HL-60 (cell line): Measurements from ENCODE around the gene SLC20A1.

Experiments used
- DNase-seq, 2 experiments: peaks; one replicate each; pipeline ENCODE4 v3.0.0-alpha.2; 2010 to 2020; ENCODE audit warnings: low read depth in 1 of 2, low spot score in 1 of 2
- H3K27ac ChIP-seq: fragments of 250-450 bp; sonication (Bioruptor Pico); replicated peaks from 2 replicates; pipeline ENCODE4 v1.5.1; 2020; ENCODE audit warnings: mild to moderate bottlenecking, moderate library complexity
- H3K27me3 ChIP-seq: fragments of 250-450 bp; sonication (Bioruptor Pico); 2 replicates; pipeline ENCODE4 v1.5.1; 2021; ENCODE audit warnings: mild to moderate bottlenecking, moderate library complexity; ENCODE audit not compliant: insufficient read depth, poor library complexity, severe bottlenecking
- H3K4me3 ChIP-seq: replicated peaks from 2 replicates; pipeline ENCODE4 v1.5.1; 2011; ENCODE audit warnings: mild to moderate bottlenecking, control low read depth, low read length; ENCODE audit not compliant: insufficient read depth
- GABPA ChIP-seq: IDR thresholded peaks from 2 replicates; pipeline ENCODE4 v1.6.1; 2012; ENCODE audit warnings: low read depth
- POLR2AphosphoS5 ChIP-seq: IDR thresholded peaks from 2 replicates; pipeline ENCODE4 v1.6.1; 2012; ENCODE audit warnings: low read depth
- SPI1 ChIP-seq: IDR thresholded peaks from 2 replicates; pipeline ENCODE4 v1.6.1; 2012; ENCODE audit warnings: low read depth, mild to moderate bottlenecking, borderline replicate concordance
- long read RNA-seq: library from polyadenylated mRNA; unstranded; transcript quantifications from one replicate; pipeline ENCODE4 v2.0.0, GENCODE V29; 2020
- TF ChIP-seq, protein P1 (sequence below): IDR thresholded peaks from 2 replicates; pipeline ENCODE4 v1.6.1; 2012; ENCODE audit warnings: low read depth; ENCODE audit not compliant: insufficient replicate concordance
- TF ChIP-seq, protein P2 (sequence below): IDR thresholded peaks from one replicate; pipeline ENCODE4 v1.5.1; 2011; ENCODE audit warnings: low read length, control low read depth, inconsistent platforms; ENCODE audit not compliant: insufficient read depth

Gene SLC20A1, protein sequence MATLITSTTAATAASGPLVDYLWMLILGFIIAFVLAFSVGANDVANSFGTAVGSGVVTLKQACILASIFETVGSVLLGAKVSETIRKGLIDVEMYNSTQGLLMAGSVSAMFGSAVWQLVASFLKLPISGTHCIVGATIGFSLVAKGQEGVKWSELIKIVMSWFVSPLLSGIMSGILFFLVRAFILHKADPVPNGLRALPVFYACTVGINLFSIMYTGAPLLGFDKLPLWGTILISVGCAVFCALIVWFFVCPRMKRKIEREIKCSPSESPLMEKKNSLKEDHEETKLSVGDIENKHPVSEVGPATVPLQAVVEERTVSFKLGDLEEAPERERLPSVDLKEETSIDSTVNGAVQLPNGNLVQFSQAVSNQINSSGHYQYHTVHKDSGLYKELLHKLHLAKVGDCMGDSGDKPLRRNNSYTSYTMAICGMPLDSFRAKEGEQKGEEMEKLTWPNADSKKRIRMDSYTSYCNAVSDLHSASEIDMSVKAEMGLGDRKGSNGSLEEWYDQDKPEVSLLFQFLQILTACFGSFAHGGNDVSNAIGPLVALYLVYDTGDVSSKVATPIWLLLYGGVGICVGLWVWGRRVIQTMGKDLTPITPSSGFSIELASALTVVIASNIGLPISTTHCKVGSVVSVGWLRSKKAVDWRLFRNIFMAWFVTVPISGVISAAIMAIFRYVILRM
- long read RNA-seq, transcript SLC20A1-201 (11 exons, 3,381 nt): major isoform, 230 of 323 reads
- long read RNA-seq, partial matches to known transcripts: 25 of 323 reads
- long read RNA-seq, other reads (novel, unspliced or antisense): 68 of 323 reads

DNA sequence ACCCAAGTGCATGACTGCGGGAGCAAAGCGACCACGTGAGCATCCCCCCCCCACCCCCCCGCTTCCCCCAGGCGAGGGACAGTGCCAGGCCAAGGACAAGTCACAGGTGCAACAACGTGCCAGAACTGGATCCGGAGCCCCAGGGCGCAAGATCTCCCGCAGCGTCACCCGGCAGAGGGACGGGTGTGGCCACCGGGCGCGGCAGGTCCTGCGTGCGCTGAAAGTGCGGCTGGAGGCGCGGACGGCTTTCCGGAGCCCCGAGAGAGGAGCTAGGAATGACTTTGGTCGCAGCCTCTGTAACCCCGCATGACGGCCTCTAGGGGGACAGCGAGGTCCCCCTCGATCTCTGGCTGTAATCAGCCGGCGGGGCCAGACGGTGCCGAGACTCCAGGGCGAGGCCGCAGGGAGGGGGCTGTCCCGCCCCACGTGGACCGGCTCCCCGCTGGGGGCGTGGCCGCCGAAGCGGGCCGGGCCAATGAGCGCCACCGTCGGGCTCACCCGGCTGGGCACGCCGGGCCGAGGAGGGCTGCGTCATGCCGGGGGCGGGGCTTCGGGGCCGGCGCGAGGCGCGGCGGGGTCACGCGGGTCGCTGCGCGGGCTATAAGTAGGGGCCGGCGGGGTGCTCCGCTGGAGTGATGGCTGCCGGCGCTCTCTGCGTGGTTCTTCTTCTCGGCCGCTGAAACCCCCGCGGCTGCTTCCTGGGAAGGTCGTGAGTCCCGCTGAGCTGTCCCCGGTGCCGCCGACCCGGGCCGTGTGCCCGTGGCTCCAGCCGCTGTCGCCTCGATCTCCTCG lies at the start of gene SLC20A1:
Gene SLC20A1, plus strand, starts transcription at position 630 of the 792 bp plus-strand sequence. CDS start 890 bp downstream, outside the sequence.
- no peaks in the 10 kb centered on the region for H3K27me3 ChIP-seq
- H3K4me3 ChIP-seq: peak within 1 kb of the TSS; percentile 93
- H3K27ac ChIP-seq: peak within 1 kb of the TSS; percentile 96
- DNase-seq: peak; percentile 91 to 95
- TF ChIP-seq, protein P1, sequence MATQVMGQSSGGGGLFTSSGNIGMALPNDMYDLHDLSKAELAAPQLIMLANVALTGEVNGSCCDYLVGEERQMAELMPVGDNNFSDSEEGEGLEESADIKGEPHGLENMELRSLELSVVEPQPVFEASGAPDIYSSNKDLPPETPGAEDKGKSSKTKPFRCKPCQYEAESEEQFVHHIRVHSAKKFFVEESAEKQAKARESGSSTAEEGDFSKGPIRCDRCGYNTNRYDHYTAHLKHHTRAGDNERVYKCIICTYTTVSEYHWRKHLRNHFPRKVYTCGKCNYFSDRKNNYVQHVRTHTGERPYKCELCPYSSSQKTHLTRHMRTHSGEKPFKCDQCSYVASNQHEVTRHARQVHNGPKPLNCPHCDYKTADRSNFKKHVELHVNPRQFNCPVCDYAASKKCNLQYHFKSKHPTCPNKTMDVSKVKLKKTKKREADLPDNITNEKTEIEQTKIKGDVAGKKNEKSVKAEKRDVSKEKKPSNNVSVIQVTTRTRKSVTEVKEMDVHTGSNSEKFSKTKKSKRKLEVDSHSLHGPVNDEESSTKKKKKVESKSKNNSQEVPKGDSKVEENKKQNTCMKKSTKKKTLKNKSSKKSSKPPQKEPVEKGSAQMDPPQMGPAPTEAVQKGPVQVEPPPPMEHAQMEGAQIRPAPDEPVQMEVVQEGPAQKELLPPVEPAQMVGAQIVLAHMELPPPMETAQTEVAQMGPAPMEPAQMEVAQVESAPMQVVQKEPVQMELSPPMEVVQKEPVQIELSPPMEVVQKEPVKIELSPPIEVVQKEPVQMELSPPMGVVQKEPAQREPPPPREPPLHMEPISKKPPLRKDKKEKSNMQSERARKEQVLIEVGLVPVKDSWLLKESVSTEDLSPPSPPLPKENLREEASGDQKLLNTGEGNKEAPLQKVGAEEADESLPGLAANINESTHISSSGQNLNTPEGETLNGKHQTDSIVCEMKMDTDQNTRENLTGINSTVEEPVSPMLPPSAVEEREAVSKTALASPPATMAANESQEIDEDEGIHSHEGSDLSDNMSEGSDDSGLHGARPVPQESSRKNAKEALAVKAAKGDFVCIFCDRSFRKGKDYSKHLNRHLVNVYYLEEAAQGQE: peak; percentile 53
- TF ChIP-seq GABPA (no peak), POLR2AphosphoS5 (peak; percentile 87; the same call in 1 of the 2 replicates)
- TF ChIP-seq, protein P2, sequence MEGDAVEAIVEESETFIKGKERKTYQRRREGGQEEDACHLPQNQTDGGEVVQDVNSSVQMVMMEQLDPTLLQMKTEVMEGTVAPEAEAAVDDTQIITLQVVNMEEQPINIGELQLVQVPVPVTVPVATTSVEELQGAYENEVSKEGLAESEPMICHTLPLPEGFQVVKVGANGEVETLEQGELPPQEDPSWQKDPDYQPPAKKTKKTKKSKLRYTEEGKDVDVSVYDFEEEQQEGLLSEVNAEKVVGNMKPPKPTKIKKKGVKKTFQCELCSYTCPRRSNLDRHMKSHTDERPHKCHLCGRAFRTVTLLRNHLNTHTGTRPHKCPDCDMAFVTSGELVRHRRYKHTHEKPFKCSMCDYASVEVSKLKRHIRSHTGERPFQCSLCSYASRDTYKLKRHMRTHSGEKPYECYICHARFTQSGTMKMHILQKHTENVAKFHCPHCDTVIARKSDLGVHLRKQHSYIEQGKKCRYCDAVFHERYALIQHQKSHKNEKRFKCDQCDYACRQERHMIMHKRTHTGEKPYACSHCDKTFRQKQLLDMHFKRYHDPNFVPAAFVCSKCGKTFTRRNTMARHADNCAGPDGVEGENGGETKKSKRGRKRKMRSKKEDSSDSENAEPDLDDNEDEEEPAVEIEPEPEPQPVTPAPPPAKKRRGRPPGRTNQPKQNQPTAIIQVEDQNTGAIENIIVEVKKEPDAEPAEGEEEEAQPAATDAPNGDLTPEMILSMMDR: peak; percentile 50

DNA sequence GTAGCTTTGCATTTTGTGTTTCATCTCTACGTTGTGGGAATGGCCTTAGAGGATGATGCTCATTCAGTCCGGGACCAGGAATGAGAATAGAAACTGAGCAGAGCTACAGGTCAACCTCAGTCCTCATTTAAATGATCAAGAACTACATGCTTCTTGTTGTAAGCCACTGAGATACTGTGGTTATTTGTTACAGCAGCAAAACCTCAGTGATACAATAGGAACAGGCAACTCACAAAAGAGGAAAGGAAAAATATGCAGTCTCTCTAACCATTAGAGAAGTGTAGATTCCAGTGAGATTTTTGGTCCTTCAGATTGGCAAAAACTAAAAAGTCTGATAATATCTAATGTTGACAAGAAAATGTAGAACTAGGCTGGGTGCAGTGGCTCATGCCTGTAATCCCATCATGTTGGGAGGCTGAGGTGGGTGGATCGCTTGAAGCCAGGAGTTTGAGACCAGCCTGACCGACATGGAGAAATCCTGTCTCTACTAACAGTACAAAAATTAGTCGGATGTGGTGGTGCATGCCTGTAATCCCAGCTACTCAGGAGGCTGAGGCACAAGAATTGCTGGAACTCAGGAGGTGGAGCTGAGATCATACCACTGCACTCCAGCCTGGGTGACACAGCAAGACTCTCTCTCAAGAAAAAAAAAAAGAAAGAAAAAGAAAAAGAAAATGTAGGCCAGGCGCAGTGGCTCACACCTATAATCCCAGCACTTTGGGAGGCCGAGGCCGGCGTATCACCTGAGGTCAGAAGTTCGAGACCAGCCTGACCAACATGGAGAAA lies 48.0 kb upstream of the SLC20A1 start:
- no peak for TF ChIP-seq POLR2AphosphoS5
- TF ChIP-seq, protein P2: no peak
- TF ChIP-seq, protein P1: no peak
- TF ChIP-seq GABPA: no peak
- TF ChIP-seq SPI1: no peak
- Histone ChIP-seq H3K27ac (no peak overlapping the region), H3K4me3 (no peak overlapping the region), H3K27me3 (no peaks in the 10 kb centered on the region)
- DNase-seq: no peak

DNA sequence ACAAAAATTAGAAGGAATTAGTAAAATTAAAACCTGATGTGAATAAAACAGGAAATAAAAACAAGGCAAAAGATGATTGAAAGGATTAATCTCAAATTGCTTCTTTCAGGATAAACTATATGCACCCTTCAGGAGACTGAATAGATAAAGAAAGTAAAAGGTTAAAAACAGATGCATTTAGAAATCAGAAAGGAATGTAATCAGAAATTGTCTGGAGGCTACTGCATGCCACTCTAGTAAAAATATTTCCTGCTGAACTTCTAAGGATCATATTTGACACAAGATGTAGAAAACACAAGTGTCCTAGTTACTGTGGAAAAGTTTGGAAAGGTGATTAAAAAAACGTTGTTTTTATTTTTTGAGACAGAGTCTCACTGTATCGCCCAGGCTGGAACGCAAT lies 45.1 kb upstream of the SLC20A1 start:
- Histone ChIP-seq H3K27me3 (no peaks in the 10 kb centered on the region), H3K27ac (no peak overlapping the region), H3K4me3 (no peak overlapping the region)
- no peak for DNase-seq
- TF ChIP-seq SPI1 (no peak), POLR2AphosphoS5 (no peak), GABPA (no peak)
- TF ChIP-seq, protein P2: no peak
- TF ChIP-seq, protein P1: no peak
